ENCODE results near the gene SPSB2. TPM values are rescaled to one million over a fixed set of nuclear protein-coding genes. Genes with fewer than 3 reads are reported as not detected.
A peak's percentile ranks its signal among the peaks of the same experiment; 100 is the strongest.
"Not testable (repeated sequence)": the region's sequence is repeated elsewhere in the genome, so short reads cannot be mapped to it uniquely, and the experiment has no call there.

SPSB2 gene
- total and polyA plus RNA-seq, 2 donors = 10.7 to 14.9 TPM

DNA sequence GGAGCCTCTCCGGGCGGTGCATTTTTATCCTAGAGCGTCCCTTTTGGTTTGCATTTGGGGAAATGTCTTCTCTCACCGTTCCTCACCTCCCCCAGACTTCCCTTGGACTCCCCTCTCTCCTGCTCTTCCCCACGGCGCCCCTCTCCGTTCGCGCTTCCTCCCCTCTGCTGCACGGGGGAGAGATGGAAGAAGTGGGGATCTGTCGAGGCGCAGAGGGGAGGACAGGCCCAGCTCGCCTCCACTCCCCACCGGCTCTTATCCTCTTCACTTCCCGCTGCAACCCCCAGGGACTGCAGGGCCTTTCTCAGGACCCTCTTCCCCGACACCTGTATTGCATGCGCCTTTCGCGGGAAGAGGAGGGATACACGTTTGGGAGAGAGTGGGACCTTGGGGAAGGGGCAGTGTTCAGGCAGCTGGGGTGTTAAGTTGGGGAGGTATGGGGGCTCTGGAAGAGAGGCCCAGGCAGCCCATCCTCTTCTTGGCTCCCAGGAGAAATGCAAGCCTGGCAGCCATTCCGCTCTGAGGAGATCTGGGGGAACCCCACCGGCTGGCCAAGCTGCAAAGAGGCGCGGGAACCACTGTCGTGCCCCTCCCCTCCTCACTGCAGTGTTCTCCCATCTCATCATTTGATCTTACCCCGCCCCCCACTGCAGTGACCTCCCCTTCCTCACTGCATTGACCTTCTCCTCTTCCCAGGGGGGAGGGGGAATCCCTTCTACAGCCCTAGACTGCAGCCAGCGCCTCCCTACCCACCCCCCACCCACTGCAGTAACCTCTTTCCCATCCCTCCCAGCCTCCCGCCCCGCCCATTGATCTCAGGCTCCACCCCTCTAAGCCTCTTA lies 42.1 kb upstream of the SPSB2 start:
- peaks cover 0 to 30% of the 10 kb centered on the region in 2 donors for H3K27me3 ChIP-seq (ENCODE audit: control insufficient read depth in 2 of 2, insufficient read depth in 1 of 2, low read length in 1 of 2)
- H3K4me1 ChIP-seq (ENCODE audit: control insufficient read depth in 2 of 2, insufficient read depth in 2 of 2, low read length in 2 of 2) = peaks cover 15 to 24% of the 10 kb centered on the region in 2 donors
- no peaks in the 10 kb centered on the region for H3K9me3 ChIP-seq (ENCODE audit: control insufficient read depth in 2 of 2, insufficient read depth in 1 of 2, low read length in 1 of 2)
- WGBS = 34% methylated on average over 29 of the region's 29 CpGs
- no peak overlapping the region for H3K27ac ChIP-seq (ENCODE audit: low read depth in 1 of 2, low read length in 1 of 2)
- peaks cover 18 to 20% of the 10 kb centered on the region in 2 donors for H3K36me3 ChIP-seq (ENCODE audit: control insufficient read depth in 2 of 2, insufficient read depth in 2 of 2, low read length in 1 of 2)
- peak overlapping the region; percentile 55 to 89 for H3K4me3 ChIP-seq (ENCODE audit: low read length in 2 of 2)
- DNase-seq (ENCODE audit: low read depth in 6 of 9, low spot score in 9 of 9) = no peak

DNA sequence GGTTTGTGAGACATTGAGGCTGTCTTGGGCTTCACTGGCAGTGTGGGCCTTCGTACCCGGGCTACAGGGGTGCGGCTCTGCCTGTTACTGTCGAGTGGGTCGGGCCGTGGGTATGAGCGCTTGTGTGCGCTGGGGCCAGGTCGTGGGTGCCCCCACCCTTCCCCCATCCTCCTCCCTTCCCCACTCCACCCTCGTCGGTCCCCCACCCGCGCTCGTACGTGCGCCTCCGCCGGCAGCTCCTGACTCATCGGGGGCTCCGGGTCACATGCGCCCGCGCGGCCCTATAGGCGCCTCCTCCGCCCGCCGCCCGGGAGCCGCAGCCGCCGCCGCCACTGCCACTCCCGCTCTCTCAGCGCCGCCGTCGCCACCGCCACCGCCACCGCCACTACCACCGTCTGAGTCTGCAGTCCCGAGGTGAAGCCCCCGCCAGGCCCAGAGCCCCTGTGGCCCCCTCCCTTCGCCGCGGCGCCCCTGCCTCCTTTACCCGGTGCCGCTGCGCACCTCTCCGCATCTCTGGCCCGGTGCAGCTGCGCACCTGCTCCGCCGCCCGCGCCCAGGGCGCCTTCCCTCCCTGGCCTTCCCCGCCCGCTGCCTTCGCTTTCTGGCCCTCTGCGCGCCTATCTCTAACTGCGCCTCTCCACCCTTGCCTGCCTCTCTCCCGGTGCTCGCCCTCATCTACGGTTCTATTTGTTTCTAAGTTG lies 41.3 kb upstream of the SPSB2 start, which contains the start of gene ENO2:
ENO2 (plus strand) TSS at position 335 of the 701 bp plus-strand sequence. CDS start 1,253 bp downstream, outside the sequence.
- H3K9me3 ChIP-seq (ENCODE audit: control insufficient read depth in 2 of 2, insufficient read depth in 1 of 2, low read length in 1 of 2) = no peaks in the 10 kb centered on the region
- H3K4me1 ChIP-seq (ENCODE audit: control insufficient read depth in 2 of 2, insufficient read depth in 2 of 2, low read length in 2 of 2) = peaks cover 15 to 20% of the 10 kb centered on the region in 2 donors
- H3K27ac ChIP-seq (ENCODE audit: low read depth in 1 of 2, low read length in 1 of 2) = peak within 1 kb of the TSS; percentile 55 to 64
- H3K4me3 ChIP-seq (ENCODE audit: low read length in 2 of 2) = peak within 1 kb of the TSS; percentile 55 to 89
- peak in 4 of 9 donors; percentile 59 to 84 (median 69) for DNase-seq (ENCODE audit: low read depth in 6 of 9, low spot score in 9 of 9)
- H3K27me3 ChIP-seq (ENCODE audit: control insufficient read depth in 2 of 2, insufficient read depth in 1 of 2, low read length in 1 of 2) = peaks cover 0 to 30% of the 10 kb centered on the region in 2 donors
- under 1% methylated on average over 68 of the region's 68 CpGs for WGBS
- H3K36me3 ChIP-seq (ENCODE audit: control insufficient read depth in 2 of 2, insufficient read depth in 2 of 2, low read length in 1 of 2) = peaks cover 15% of the 10 kb centered on the region in 2 donors

DNA sequence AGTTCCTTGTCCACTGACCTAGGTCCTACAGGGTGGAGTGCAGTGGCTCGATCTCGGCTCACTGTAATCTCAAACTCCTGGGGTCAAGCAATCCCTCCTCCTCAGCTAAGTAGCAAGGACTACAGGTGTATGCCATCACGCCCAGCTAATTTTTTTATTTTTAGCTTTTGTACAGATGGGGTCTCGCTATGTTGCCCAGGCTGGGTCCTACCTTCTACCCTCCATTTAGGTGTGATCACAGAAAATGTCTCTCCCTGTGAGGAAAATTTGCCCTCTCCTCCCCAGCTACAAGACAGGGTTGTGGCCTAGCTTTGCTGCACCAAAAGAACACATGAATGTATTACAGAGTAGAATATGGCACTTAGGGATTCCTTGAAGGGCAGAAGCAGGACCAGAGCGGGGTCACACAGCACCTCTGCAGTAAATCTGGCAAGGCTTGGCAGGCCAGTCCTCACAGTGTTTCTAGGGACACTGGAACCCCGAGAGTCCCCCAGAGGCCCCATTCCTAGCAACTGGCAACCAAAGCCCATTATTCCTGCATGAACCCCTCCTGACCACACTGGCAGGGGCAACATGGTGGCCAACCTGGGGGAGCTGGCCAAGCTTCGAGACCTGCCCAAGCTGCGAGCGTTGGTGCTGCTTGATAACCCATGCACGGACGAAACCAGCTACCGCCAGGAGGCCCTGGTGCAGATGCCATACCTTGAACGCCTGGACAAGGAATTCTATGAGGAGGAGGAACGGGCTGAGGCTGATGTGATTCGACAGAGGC lies 39.2 kb upstream of the SPSB2 start:
- 95% methylated on average over 15 of the region's 15 CpGs for WGBS
- no peaks in the 10 kb centered on the region for H3K9me3 ChIP-seq (ENCODE audit: control insufficient read depth in 2 of 2, insufficient read depth in 1 of 2, low read length in 1 of 2)
- DNase-seq (ENCODE audit: low read depth in 6 of 9, low spot score in 9 of 9) = no peak

DNA sequence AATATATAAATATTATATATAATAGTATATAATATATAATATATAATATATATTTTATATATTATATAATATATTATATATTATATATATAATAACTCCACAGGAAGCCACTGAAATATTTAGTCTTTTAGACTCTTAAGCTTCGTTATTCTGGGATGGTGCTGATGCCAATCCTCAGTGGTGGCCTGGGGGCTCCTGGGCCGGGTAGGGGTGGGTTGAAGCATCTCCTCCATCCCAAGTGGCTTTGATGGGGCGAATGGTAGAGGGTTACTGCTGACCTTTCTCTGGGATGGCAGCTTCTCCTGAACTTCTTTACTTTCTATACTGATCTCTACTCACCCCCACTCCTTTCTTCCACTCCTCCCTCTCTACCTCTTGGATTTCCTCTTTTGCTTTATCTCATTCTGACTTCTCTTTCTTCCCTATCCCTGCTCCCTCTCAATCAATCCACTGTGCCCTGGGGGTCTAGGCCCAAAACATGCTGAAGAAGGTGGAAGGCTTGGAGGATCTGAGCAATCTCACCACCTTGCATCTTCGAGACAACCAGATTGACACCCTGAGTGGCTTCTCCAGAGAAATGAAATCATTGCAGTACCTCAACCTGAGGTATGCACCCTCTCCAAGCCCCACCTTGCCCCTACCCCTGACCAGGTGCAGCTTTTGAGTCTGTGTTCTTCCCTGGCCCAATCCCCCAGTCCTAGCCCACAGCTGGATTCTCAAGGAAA lies 36.5 kb upstream of the SPSB2 start:
- 96% methylated on average over 4 of the region's 4 CpGs for WGBS
- peaks cover 0 to 20% of the 10 kb centered on the region in 2 donors for H3K27me3 ChIP-seq (ENCODE audit: control insufficient read depth in 2 of 2, insufficient read depth in 1 of 2, low read length in 1 of 2)

More for the DNA sequence above, 39.2 kb upstream of the SPSB2 start:
- no peak overlapping the region for H3K4me3 ChIP-seq (ENCODE audit: low read length in 2 of 2)
- H3K27ac ChIP-seq (ENCODE audit: low read depth in 1 of 2, low read length in 1 of 2) = no peak overlapping the region
- peaks cover 15 to 20% of the 10 kb centered on the region in 2 donors for H3K4me1 ChIP-seq (ENCODE audit: control insufficient read depth in 2 of 2, insufficient read depth in 2 of 2, low read length in 2 of 2)
- H3K36me3 ChIP-seq (ENCODE audit: control insufficient read depth in 2 of 2, insufficient read depth in 2 of 2, low read length in 1 of 2) = peaks cover 7 to 8% of the 10 kb centered on the region in 2 donors
- peaks cover 0 to 30% of the 10 kb centered on the region in 2 donors for H3K27me3 ChIP-seq (ENCODE audit: control insufficient read depth in 2 of 2, insufficient read depth in 1 of 2, low read length in 1 of 2)

DNA sequence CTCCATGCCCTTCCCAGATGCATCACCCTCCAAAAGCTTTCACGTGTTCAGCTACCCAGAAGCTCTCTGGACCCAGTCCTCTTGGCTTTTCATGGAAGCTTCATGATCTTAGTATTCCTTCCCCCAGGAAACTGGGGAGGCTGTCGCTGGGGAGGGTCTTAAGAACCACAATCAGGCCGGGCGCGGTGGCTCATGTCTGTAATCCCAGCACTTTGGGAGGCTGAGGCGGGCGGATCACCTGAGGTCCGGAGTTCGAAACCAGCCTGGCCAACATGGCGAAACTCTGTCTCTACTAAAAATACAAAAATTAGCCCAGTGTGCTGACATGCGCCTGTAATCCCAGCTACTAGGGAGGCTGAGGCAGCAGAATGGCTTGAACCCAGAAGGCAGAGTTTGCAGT lies 35.0 kb upstream of the SPSB2 start:
- H3K4me3 ChIP-seq (ENCODE audit: low read length in 2 of 2); H3K27ac ChIP-seq (ENCODE audit: low read depth in 1 of 2, low read length in 1 of 2); H3K9me3 ChIP-seq (ENCODE audit: control insufficient read depth in 2 of 2, insufficient read depth in 1 of 2, low read length in 1 of 2); H3K36me3 ChIP-seq (ENCODE audit: control insufficient read depth in 2 of 2, insufficient read depth in 2 of 2, low read length in 1 of 2); DNase-seq (ENCODE audit: low read depth in 6 of 9, low spot score in 9 of 9): not testable (repeated sequence)
- WGBS = 97% methylated on average over 11 of the region's 11 CpGs
- Histone ChIP-seq H3K4me1 (ENCODE audit: control insufficient read depth in 2 of 2, insufficient read depth in 2 of 2, low read length in 2 of 2) (peaks cover 10 to 13% of the 10 kb centered on the region in 2 donors), H3K27me3 (ENCODE audit: control insufficient read depth in 2 of 2, insufficient read depth in 1 of 2, low read length in 1 of 2) (peaks cover 0 to 13% of the 10 kb centered on the region in 2 donors)

More for the DNA sequence above, 36.5 kb upstream of the SPSB2 start:
- peaks cover 8 to 15% of the 10 kb centered on the region in 2 donors for H3K4me1 ChIP-seq (ENCODE audit: control insufficient read depth in 2 of 2, insufficient read depth in 2 of 2, low read length in 2 of 2)
- H3K27ac ChIP-seq (ENCODE audit: low read depth in 1 of 2, low read length in 1 of 2) = no peak overlapping the region
- DNase-seq (ENCODE audit: low read depth in 6 of 9, low spot score in 9 of 9) = no peak
- no peaks in the 10 kb centered on the region for H3K36me3 ChIP-seq (ENCODE audit: control insufficient read depth in 2 of 2, insufficient read depth in 2 of 2, low read length in 1 of 2)
- no peaks in the 10 kb centered on the region for H3K9me3 ChIP-seq (ENCODE audit: control insufficient read depth in 2 of 2, insufficient read depth in 1 of 2, low read length in 1 of 2)
- H3K4me3 ChIP-seq (ENCODE audit: low read length in 2 of 2) = no peak overlapping the region

DNA sequence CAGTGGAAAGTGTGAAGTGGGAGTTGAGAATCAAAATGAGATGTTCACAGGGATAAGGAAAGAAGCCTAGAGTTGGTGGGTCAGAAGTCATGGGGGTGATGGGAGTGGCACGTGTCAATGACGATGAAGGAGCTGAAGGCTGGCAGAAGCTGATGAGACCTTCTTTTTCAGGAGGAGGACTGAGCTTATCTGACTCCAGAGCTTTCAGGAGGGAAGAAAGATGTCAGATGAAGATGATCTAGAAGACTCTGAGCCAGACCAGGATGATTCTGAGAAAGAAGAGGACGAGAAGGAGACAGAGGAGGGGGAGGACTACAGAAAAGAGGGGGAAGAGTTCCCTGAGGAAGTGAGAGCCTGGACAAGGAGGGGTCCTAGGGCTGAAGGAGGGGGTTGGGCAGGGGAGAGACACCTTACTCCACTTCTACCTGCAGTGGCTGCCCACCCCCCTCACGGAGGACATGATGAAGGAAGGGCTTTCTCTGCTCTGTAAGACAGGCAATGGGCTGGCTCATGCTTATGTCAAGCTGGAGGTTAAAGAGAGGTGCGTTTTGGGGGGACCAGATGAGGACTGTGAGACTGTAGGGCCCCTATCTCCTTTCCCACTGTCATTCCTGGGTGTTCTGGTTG lies 32.4 kb upstream of the SPSB2 start:
- Histone ChIP-seq H3K27ac (ENCODE audit: low read depth in 1 of 2, low read length in 1 of 2) (no peak overlapping the region), H3K9me3 (ENCODE audit: control insufficient read depth in 2 of 2, insufficient read depth in 1 of 2, low read length in 1 of 2) (no peaks in the 10 kb centered on the region), H3K36me3 (ENCODE audit: control insufficient read depth in 2 of 2, insufficient read depth in 2 of 2, low read length in 1 of 2) (no peaks in the 10 kb centered on the region), H3K27me3 (ENCODE audit: control insufficient read depth in 2 of 2, insufficient read depth in 1 of 2, low read length in 1 of 2) (no peaks in the 10 kb centered on the region), H3K4me3 (ENCODE audit: low read length in 2 of 2) (peak overlapping the region in 1 of 2 donors; percentile 77), H3K4me1 (ENCODE audit: control insufficient read depth in 2 of 2, insufficient read depth in 2 of 2, low read length in 2 of 2) (peaks cover 10 to 13% of the 10 kb centered on the region in 2 donors)
- no peak for DNase-seq (ENCODE audit: low read depth in 6 of 9, low spot score in 9 of 9)
- WGBS = 91% methylated on average over 5 of the region's 5 CpGs

DNA sequence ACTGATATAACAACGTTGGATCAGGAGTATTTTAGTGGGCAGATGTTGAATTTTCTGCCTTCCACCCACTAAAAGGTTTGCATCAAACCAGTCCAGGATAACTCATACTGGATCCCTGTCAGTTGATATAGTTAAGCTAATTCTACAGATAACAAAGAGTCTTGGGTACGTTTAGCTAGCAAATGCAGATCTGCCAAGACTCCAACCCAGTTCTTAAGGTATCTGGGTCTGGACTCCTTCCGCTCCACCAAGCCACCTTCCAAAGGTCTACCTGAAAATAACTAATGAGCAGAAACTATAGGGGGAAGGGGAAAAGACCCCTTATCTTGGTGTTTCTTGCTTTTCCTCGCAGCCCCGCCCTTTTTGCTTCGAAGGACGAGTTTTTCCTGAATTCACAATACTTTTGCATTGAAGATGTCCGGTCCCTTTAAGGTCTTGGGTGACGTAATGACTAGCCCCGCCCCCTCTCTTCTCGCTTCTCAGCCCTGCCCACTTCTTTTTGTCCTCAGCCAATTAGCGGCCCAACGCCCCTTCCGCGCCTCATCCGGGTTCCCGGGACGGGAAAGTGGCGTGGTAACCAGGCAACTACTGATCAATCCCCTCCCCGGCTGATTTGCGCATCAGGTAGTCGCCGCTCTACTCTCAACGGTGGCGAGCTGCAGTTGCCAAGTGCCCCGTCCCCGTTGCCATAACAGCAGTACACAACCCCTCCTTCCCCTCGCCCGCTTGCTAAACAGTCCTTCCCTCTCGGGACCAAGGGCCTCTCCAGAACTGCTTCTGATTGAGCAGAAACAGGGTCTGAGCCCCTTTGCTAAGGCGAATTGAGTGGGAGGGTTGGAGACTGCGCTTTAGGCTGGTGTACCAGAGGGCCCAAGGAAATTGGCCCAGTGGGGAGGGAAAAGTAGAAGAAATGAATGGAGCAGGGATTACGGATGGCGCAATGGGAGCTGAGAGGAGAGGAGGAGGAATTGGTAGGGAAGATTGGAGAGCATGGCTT lies 31.5 kb upstream of the SPSB2 start, which contains the start of gene LRRC23:
LRRC23 (plus strand) TSS at position 543 of the 997 bp plus-strand sequence. CDS start 812 bp downstream, outside the sequence.
- Histone ChIP-seq H3K27me3 (ENCODE audit: control insufficient read depth in 2 of 2, insufficient read depth in 1 of 2, low read length in 1 of 2) (no peaks in the 10 kb centered on the region), H3K4me3 (ENCODE audit: low read length in 2 of 2) (peak within 1 kb of the TSS; percentile 73 to 77), H3K9me3 (ENCODE audit: control insufficient read depth in 2 of 2, insufficient read depth in 1 of 2, low read length in 1 of 2) (no peaks in the 10 kb centered on the region), H3K4me1 (ENCODE audit: control insufficient read depth in 2 of 2, insufficient read depth in 2 of 2, low read length in 2 of 2) (peaks cover 10 to 16% of the 10 kb centered on the region in 2 donors), H3K27ac (ENCODE audit: low read depth in 1 of 2, low read length in 1 of 2) (peak within 1 kb of the TSS; percentile 70 to 78), H3K36me3 (ENCODE audit: control insufficient read depth in 2 of 2, insufficient read depth in 2 of 2, low read length in 1 of 2) (no peaks in the 10 kb centered on the region)
- DNase-seq (ENCODE audit: low read depth in 6 of 9, low spot score in 9 of 9) = peak; percentile 83 to 97 (median 92)
- 9% methylated on average over 34 of the region's 34 CpGs for WGBS
